ENCODE results near the gene CAMK1. TPM values are rescaled to one million over a fixed set of nuclear protein-coding genes. Genes with fewer than 3 reads are reported as not detected.

CAMK1 gene
- polyA plus RNA-seq, 1 experiment, result 26.8 TPM

DNA sequence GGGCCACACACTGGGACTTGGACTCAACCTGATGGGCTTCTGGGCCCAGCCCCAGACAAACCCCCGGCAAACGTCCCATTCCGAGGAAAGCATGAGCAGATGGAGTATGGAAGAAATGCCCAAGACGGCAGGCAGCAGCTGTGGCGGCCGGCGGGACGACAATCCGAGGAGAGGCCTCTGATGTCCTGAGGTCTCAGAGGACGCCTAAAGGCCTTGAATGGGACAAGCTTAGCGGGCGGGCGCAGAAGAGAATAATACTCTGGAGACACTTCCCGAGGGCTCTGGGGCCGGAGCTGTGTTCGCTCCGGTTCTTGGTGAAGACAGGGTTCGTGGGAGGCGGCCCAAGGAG, 20.5 kb downstream of the CAMK1 start:
- no peak for DNase-seq (ENCODE audit: low read depth, low spot score)
- H3K27me3 ChIP-seq (ENCODE audit: control insufficient read depth, insufficient read depth, low read length), result no peaks in the 10 kb centered on the region
- H3K4me3 ChIP-seq (ENCODE audit: low read depth, low read length), result peak overlapping the region; percentile 61
- peak overlapping the region; percentile 96 for H3K27ac ChIP-seq (ENCODE audit: low read depth, low read length)
- TF ChIP-seq, protein P1, sequence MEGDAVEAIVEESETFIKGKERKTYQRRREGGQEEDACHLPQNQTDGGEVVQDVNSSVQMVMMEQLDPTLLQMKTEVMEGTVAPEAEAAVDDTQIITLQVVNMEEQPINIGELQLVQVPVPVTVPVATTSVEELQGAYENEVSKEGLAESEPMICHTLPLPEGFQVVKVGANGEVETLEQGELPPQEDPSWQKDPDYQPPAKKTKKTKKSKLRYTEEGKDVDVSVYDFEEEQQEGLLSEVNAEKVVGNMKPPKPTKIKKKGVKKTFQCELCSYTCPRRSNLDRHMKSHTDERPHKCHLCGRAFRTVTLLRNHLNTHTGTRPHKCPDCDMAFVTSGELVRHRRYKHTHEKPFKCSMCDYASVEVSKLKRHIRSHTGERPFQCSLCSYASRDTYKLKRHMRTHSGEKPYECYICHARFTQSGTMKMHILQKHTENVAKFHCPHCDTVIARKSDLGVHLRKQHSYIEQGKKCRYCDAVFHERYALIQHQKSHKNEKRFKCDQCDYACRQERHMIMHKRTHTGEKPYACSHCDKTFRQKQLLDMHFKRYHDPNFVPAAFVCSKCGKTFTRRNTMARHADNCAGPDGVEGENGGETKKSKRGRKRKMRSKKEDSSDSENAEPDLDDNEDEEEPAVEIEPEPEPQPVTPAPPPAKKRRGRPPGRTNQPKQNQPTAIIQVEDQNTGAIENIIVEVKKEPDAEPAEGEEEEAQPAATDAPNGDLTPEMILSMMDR (IDR thresholded peaks at IDR 0.05; ENCODE audit: low read depth, low read length), result no peak
- H3K9me3 ChIP-seq (ENCODE audit: control insufficient read depth, insufficient read depth, low read length), result no peaks in the 10 kb centered on the region
- POLR2A ChIA-PET, result interaction anchor here (0.9 to 1.8 kb wide), 8 partner anchors 8 to 386 kb away, joined by 4 to 14 read pairs (median 6); partner anchors contain the start of genes ARPC4, BRPF1, TADA3 and THUMPD3
- CTCF ChIA-PET, result no interaction called here

DNA sequence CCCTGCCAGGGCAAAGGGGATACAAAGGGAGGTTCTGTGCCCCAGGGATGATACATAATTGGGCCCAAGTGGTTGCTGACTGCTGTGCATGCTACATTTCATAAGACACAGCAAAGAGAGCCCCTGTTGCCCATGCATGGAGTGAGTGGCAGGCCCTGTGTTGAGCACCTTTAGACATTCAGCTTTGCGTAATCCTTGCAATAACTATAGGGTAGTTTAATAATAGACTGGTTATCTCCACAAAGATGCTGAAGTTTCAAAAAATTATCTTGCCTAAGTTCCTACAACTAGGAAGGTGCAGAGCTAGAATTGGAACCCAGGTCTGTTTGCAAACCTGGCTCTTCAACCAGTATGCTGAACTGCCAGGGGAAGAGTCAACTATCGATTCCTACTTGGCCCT, 21.7 kb downstream of the CAMK1 start:
- no peaks in the 10 kb centered on the region for H3K9me3 ChIP-seq (ENCODE audit: control insufficient read depth, insufficient read depth, low read length)
- no peak overlapping the region for H3K27ac ChIP-seq (ENCODE audit: low read depth, low read length)
- ChIA-PET POLR2A (no interaction called here), CTCF (no interaction called here)
- TF ChIP-seq, protein P1 (IDR thresholded peaks at IDR 0.05; ENCODE audit: low read depth, low read length), result no peak
- no peaks in the 10 kb centered on the region for H3K27me3 ChIP-seq (ENCODE audit: control insufficient read depth, insufficient read depth, low read length)
- H3K4me3 ChIP-seq (ENCODE audit: low read depth, low read length), result no peak overlapping the region
- DNase-seq (ENCODE audit: low read depth, low spot score), result no peak

DNA sequence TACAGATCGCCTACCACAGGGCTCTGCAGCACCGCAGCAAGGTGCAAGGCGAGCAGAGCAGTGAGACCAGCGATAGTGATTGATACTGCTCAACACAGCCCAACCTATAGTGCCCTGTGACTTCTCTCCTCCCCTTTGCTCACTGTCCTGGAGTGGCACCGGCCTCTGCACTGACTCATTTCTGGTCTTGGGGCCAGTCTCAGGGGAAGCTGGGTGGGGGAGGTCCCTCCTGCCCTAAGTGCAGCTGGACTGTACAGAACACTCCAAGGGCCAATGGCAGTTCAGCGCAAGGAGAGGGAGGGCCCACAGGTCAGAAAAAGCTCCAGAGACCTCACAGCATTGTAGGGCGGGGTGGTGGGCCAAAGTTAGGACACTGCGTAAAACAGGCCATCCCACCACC, 22.5 kb downstream of the CAMK1 start:
- TF ChIP-seq, protein P1 (IDR thresholded peaks at IDR 0.05; ENCODE audit: low read depth, low read length), result no peak
- Histone ChIP-seq H3K27me3 (ENCODE audit: control insufficient read depth, insufficient read depth, low read length) (no peaks in the 10 kb centered on the region), H3K27ac (ENCODE audit: low read depth, low read length) (no peak overlapping the region), H3K4me3 (ENCODE audit: low read depth, low read length) (no peak overlapping the region), H3K9me3 (ENCODE audit: control insufficient read depth, insufficient read depth, low read length) (no peaks in the 10 kb centered on the region)
- no peak for DNase-seq (ENCODE audit: low read depth, low spot score)
- ChIA-PET CTCF (no interaction called here), POLR2A (interaction anchor here (0.7 kb wide), 1 partner anchor 26 kb away, joined by 3 read pairs; no protein-coding TSS in a partner anchor)

DNA sequence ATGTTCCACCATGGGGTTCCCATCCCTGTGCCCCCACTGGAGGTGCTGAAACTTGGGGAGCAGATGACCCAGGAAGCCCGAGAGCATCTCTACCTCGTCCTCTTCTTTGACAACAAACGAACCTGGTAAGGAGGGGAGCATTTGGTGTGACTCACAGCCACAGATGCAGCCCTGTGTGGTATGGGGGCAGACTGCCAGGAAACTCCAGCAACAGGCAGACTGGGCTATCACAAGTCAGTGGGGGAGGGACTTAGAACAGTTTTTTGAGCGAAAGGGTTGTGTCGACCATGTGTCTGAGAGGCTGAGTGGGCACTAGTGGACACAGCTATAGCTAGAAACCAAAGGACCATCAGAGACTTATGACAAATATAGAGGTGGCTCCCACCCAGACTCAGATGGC, 23.4 kb downstream of the CAMK1 start:
- peak overlapping the region; percentile 52 for H3K27ac ChIP-seq (ENCODE audit: low read depth, low read length)
- ChIA-PET POLR2A (no interaction called here), CTCF (no interaction called here)
- TF ChIP-seq, protein P1 (IDR thresholded peaks at IDR 0.05; ENCODE audit: low read depth, low read length), result no peak
- H3K27me3 ChIP-seq (ENCODE audit: control insufficient read depth, insufficient read depth, low read length), result no peaks in the 10 kb centered on the region
- DNase-seq (ENCODE audit: low read depth, low spot score), result peak; percentile 85
- H3K4me3 ChIP-seq (ENCODE audit: low read depth, low read length), result no peak overlapping the region
- H3K9me3 ChIP-seq (ENCODE audit: control insufficient read depth, insufficient read depth, low read length), result no peaks in the 10 kb centered on the region

DNA sequence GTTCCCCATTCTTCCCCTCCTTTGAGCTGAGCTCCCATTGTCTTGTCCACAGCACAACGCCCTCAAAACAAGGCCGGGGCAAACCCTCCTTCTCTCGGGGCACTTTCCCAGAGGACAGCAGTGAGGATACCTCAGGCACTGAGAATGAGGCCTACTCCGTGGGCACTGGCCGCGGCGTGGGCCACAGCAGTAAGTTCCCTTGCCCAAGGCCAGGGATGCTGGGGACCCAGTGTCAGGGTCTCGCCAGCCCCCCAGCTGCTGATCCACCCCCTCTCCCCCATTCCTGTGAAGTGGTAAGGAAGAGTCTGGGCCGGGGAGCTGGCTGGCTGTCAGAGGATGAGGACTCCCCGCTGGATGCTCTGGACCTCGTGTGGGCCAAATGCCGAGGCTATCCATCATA, 24.2 kb downstream of the CAMK1 start:
- no peak for DNase-seq (ENCODE audit: low read depth, low spot score)
- CTCF ChIA-PET, result no interaction called here
- POLR2A ChIA-PET, result no interaction called here

More for the DNA sequence above, 24.2 kb downstream of the CAMK1 start:
- Histone ChIP-seq H3K9me3 (ENCODE audit: control insufficient read depth, insufficient read depth, low read length) (no peaks in the 10 kb centered on the region), H3K27me3 (ENCODE audit: control insufficient read depth, insufficient read depth, low read length) (no peaks in the 10 kb centered on the region), H3K4me3 (ENCODE audit: low read depth, low read length) (no peak overlapping the region), H3K27ac (ENCODE audit: low read depth, low read length) (no peak overlapping the region)
- TF ChIP-seq, protein P1 (IDR thresholded peaks at IDR 0.05; ENCODE audit: low read depth, low read length), result no peak
